Endothelial cell of umbilical vein (primary cell): ENCODE measurements around the gene ZNG1A. TPM values are rescaled to one million over a fixed set of nuclear protein-coding genes. Genes with fewer than 3 reads are reported as not detected.
"Not testable (repeated sequence)": the region's sequence is repeated elsewhere in the genome, so short reads cannot be mapped to it uniquely, and the experiment has no call there.

Experiments used
- BruUV-seq: library from RNA; stranded (reverse); fragments of 400-500 nt; replicated peaks from 2 replicates; lab custom pipeline; 2021; lab: Mats Ljungman, UMichigan
- CTCF ChIA-PET: fragments of 300-600, 350-600 bp; sonication (Branson Sonifier 250); formaldehyde crosslinking; loops from one replicate; lab custom pipeline; 2021; ENCODE audit warnings: antibody characterized with exemption, inconsistent platforms; lab: Charles Lee
- POLR2A ChIA-PET: fragments of 300-600, 350-600 bp; sonication (Branson Sonifier 250); formaldehyde crosslinking; loops from one replicate; lab custom pipeline; 2021; ENCODE audit warnings: antibody characterized with exemption, inconsistent platforms; lab: Charles Lee
- DNase-seq: peaks from one replicate; pipeline ENCODE4 v3.0.0-alpha.2; 2011; ENCODE audit warnings: low read depth, low spot score
- FAIRE-seq: peaks from 2 replicates; lab custom pipeline; 2011; peaks lifted over from hg19 to GRCh38; lab: Jason Lieb, UNC
- H2AFZ ChIP-seq: 2 replicates; pipeline ENCODE4 v1.6.0; 2012; ENCODE audit warnings: low read depth, low read length, control low read depth, inconsistent platforms
- H3K27ac ChIP-seq: 2 replicates; pipeline ENCODE4 v1.5.1; 2011; ENCODE audit warnings: low read depth, mild to moderate bottlenecking, control low read depth, low read length, moderate library complexity; ENCODE audit not compliant: insufficient read depth
- H3K27me3 ChIP-seq, 2 experiments: 2 replicates each; pipeline versions ENCODE4 v1.6.0 to v1.6.1; 2011; ENCODE audit warnings: low read length in 2 of 2, mixed read lengths in 1 of 2; ENCODE audit not compliant: control insufficient read depth in 2 of 2, insufficient read depth in 2 of 2
- H3K36me3 ChIP-seq, 2 experiments: 2 replicates in 1 of 2; 3 replicates in 1 of 2; pipeline ENCODE4 v1.5.1; 2011; ENCODE audit warnings: low read length in 2 of 2, mild to moderate bottlenecking in 1 of 2, moderate library complexity in 1 of 2; ENCODE audit not compliant: control insufficient read depth in 2 of 2, insufficient read depth in 2 of 2; ENCODE audit errors: extremely low read depth in 1 of 2
- H3K4me1 ChIP-seq: 3 replicates; pipeline ENCODE4 v1.5.1; 2011; ENCODE audit warnings: mild to moderate bottlenecking, low read length; ENCODE audit not compliant: control insufficient read depth, insufficient read depth; ENCODE audit errors: extremely low read depth
- H3K4me2 ChIP-seq: 2 replicates; pipeline ENCODE4 v1.6.1; 2011; ENCODE audit warnings: low read length, control low read depth, mixed read lengths; ENCODE audit not compliant: insufficient read depth
- H3K4me3 ChIP-seq, 3 experiments: fragments of 200-600 bp in 1 of 3; sonication (generic), shearing (Covaris generic) in 1 of 3; replicated peaks in 1 of 3; 2 replicates each; pipeline ENCODE4 v1.5.1; 2011 to 2016; ENCODE audit warnings: control low read depth in 3 of 3, low read length in 3 of 3, mild to moderate bottlenecking in 2 of 3, inconsistent platforms in 1 of 3, low read depth in 1 of 3, moderate library complexity in 1 of 3; ENCODE audit not compliant: insufficient read depth in 1 of 3
- H3K79me2 ChIP-seq: 2 replicates; pipeline ENCODE4 v1.6.0; 2012; ENCODE audit warnings: low read length, inconsistent platforms; ENCODE audit not compliant: control insufficient read depth, insufficient read depth
- H3K9ac ChIP-seq: replicated peaks from 2 replicates; pipeline ENCODE3; 2011; ENCODE audit warnings: low read length, control low read depth; ENCODE audit not compliant: insufficient read depth; ENCODE audit errors: extremely low read depth
- H3K9me1 ChIP-seq: replicated peaks from 3 replicates; pipeline ENCODE4 v1.6.0; 2011; ENCODE audit warnings: mild to moderate bottlenecking, low read length; ENCODE audit not compliant: control insufficient read depth, insufficient read depth; ENCODE audit errors: extremely low read depth
- H3K9me3 ChIP-seq: replicated peaks from 2 replicates; pipeline ENCODE4 v1.5.1; 2012; ENCODE audit warnings: low read length, inconsistent platforms; ENCODE audit not compliant: control insufficient read depth, insufficient read depth
- H4K20me1 ChIP-seq: replicated peaks from 2 replicates; pipeline ENCODE3; 2011; ENCODE audit warnings: mild to moderate bottlenecking, low read length; ENCODE audit not compliant: control insufficient read depth, insufficient read depth; ENCODE audit errors: extremely low read depth
- EZH2 ChIP-seq: IDR thresholded peaks from 2 replicates; pipeline ENCODE4 v1.6.1; 2012; ENCODE audit warnings: borderline replicate concordance, low read depth, mild to moderate bottlenecking, moderate library complexity, low read length, inconsistent platforms; ENCODE audit not compliant: severe bottlenecking
- FOS ChIP-seq: IDR thresholded peaks from 2 replicates; pipeline ENCODE4 v1.6.1; 2011; ENCODE audit warnings: mild to moderate bottlenecking, low read length, moderate library complexity, borderline replicate concordance; ENCODE audit not compliant: insufficient read depth
- MYC ChIP-seq: IDR thresholded peaks from one replicate; pipeline ENCODE4 v1.6.1; 2011; ENCODE audit warnings: mild to moderate bottlenecking, low read depth, low read length
- POLR2A ChIP-seq: IDR thresholded peaks from 2 replicates; pipeline ENCODE4 v1.6.1; 2012; ENCODE audit warnings: low read depth, mild to moderate bottlenecking, control low read depth, low read length
- POLR2AphosphoS5 ChIP-seq: IDR thresholded peaks from 2 replicates; pipeline ENCODE4 v1.6.1; 2012; ENCODE audit warnings: low read depth, mild to moderate bottlenecking, control low read depth, low read length, moderate library complexity; ENCODE audit not compliant: insufficient read depth
- dilution Hi-C: fragments of 300-500 bp; cut with MboI; formaldehyde crosslinking; loops from one replicate; pipeline ENCODE4 v1.15.0; 2019; ENCODE audit warnings: low sequenced_read_pairs; ENCODE audit not compliant: extremely low pct_ligation_motif_present
- intact Hi-C: fragments of 100-400 bp; cut with micrococcal nuclease; formaldehyde crosslinking; loops from one replicate; pipeline ENCODE4 v1.10.0; 2022
- polyA plus RNA-seq, 4 experiments: library from polyadenylated mRNA; depleted of rRNA in 3 of 4; stranded (reverse) in 3 of 4; unstranded in 1 of 4; fragments of >200 nt; gene quantifications; 2 replicates each; pipeline versions ENCODE4 v1.2.1 to v1.2.3, GENCODE V29; 2011 to 2012; ENCODE audit warnings: missing spikeins in 1 of 4
- total RNA-seq: library from RNA; stranded (reverse); gene quantifications from 2 replicates; pipeline ENCODE4 v1.2.3, GENCODE V29; 2021
- TF ChIP-seq, protein P1 (sequence below): IDR thresholded peaks from 2 replicates; pipeline ENCODE4 v1.6.1; 2011; ENCODE audit not compliant: insufficient read depth, insufficient read length

Gene ZNG1A
- total and polyA plus RNA-seq, 2 donors (not counting 3 experiments of a cell fraction or from before 2014, with no cell fraction given), result 14.3 to 39.8 TPM

DNA sequence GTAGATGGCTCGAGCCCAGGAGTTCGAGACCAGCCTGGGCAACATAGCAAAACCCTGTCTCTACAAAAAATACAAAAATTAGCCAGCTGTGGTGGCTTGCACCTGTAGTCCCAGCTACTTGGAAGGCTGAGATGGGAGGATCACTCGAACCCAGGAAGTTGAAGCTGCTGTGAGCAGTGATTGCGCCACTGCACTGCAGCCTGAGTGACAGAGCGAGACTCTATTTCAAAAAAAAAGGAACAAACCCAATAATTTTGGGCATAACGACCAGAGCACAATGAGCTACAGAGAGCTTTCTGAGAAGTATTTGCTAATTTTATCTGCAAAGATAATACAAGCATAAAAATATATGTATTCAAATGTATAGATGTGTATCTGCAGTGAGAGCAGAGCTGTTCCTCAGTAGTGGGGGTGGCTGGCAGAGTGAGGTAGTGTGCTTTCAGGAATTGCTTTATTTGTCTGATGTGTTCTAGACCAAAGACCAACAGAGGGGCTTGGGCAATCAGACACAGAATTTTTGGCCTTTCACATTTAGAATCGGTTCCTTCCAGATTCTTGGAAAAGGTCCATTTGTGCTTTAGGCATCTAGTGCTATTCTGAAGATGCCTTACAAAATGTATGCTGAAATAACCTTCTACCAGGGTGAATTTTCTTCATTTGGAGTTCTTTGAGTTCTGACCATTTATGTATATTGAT is 41.0 kb upstream of the ZNG1A start:
- CTCF ChIA-PET, result no interaction called here
- BruUV-seq, result no TSS peak
- H3K36me3 ChIP-seq, result no peaks in the 10 kb centered on the region
- TF ChIP-seq FOS (no peak), POLR2AphosphoS5 (no peak), EZH2 (no peak), MYC (no peak), POLR2A (no peak)
- TF ChIP-seq, protein P1, sequence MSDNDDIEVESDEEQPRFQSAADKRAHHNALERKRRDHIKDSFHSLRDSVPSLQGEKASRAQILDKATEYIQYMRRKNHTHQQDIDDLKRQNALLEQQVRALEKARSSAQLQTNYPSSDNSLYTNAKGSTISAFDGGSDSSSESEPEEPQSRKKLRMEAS, result no peak
- no peak overlapping the region for H2AFZ ChIP-seq
- no peaks in the 10 kb centered on the region for H3K9me3 ChIP-seq
- intact Hi-C loops (no loop called here), dilution Hi-C loops (no loop called here)
- H3K4me3 ChIP-seq, result no peak overlapping the region
- H3K27ac ChIP-seq, result no peak overlapping the region
- DNase-seq, result no peak
- peaks cover 4 to 23% of the 10 kb centered on the region in 2 experiments for H3K27me3 ChIP-seq
- FAIRE-seq, result no peak
- H3K4me2 ChIP-seq, result no peak overlapping the region
- no peaks in the 10 kb centered on the region for H4K20me1 ChIP-seq
- H3K9me1 ChIP-seq, result peaks cover 2% of the 10 kb centered on the region
- POLR2A ChIA-PET, result no interaction called here
- no peak overlapping the region for H3K9ac ChIP-seq
- no peaks in the 10 kb centered on the region for H3K79me2 ChIP-seq
- peaks cover 12% of the 10 kb centered on the region for H3K4me1 ChIP-seq

DNA sequence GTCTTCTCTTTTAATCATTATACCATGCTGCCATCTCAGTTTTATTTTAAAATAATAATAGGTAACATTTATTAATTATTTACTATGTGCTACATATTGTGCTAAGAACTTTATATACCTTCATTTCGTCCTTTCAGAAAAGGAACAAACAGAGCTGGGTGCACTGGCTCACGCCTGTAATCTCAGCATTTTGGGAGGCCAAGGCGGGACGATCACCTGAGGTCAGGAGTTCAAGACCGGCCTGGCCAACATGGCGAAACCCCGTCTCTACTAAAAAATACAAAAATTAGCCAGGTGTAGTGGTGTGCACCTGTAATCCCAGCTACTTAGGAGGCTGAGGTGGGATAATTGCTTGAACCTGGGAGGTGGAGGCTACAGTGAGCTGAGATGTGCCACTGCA is 40.2 kb upstream of the ZNG1A start:
- H3K4me1 ChIP-seq, H3K79me2 ChIP-seq, H3K4me3 ChIP-seq, intact Hi-C loops, H3K4me2 ChIP-seq, DNase-seq, BruUV-seq, H3K36me3 ChIP-seq, H2AFZ ChIP-seq, CTCF ChIA-PET, H3K27ac ChIP-seq, POLR2A ChIA-PET, dilution Hi-C loops, FAIRE-seq, H4K20me1 ChIP-seq, H3K9ac ChIP-seq, H3K9me3 ChIP-seq, H3K9me1 ChIP-seq: not testable (repeated sequence)
- peaks cover 4 to 28% of the 10 kb centered on the region in 2 experiments for H3K27me3 ChIP-seq
